Colonic mucosa (tissue), 4 donors: ENCODE measurements around the gene SH3YL1. TPM values are rescaled to one million over a fixed set of nuclear protein-coding genes. Genes with fewer than 3 reads are reported as not detected.

Experiments used
- DNase-seq: peaks from one replicate; pipeline ENCODE4 v3.0.0-alpha.2; 2020
- H3K27ac ChIP-seq: fragments of 200-600 bp; one replicate; pipeline ENCODE4 v1.8.0; 2021
- H3K27me3 ChIP-seq: fragments of 200-600 bp; one replicate; pipeline ENCODE4 v1.8.0; 2021
- H3K36me3 ChIP-seq: fragments of 200-600 bp; one replicate; pipeline ENCODE4 v1.8.0; 2021
- H3K4me1 ChIP-seq: fragments of 200-600 bp; one replicate; pipeline ENCODE4 v1.8.0; 2021; ENCODE audit warnings: mild to moderate bottlenecking
- H3K4me3 ChIP-seq: fragments of 200-600 bp; one replicate; pipeline ENCODE4 v1.8.0; 2021
- H3K9ac ChIP-seq, 2 donors: one replicate each; pipeline ENCODE4 v1.7.0; 2013; ENCODE audit warnings: control low read depth in 2 of 2, low read depth in 2 of 2, low read length in 2 of 2
- H3K9me3 ChIP-seq: fragments of 200-600 bp; one replicate; pipeline ENCODE4 v1.8.0; 2021
- intact Hi-C: fragments of 100-400 bp; cut with DNase I; formaldehyde crosslinking; loops from one replicate; pipeline ENCODE4 v1.14.1; 2022
- total RNA-seq, 2 donors: library from RNA; stranded (reverse); fragmentation: NEBNext Ultra II Directional in 1 of 2; extraction: Animal tissue kit (Norgen Biotek cat#: 25700) in 1 of 2; gene quantifications; one replicate each; pipeline ENCODE4 v1.2.1, GENCODE V29; 2021
- TF ChIP-seq, protein P1 (sequence below): fragments of 200-600 bp; IDR thresholded peaks from one replicate; pipeline ENCODE4 v1.8.0; 2022; ENCODE audit warnings: antibody characterized with exemption, mild to moderate bottlenecking
- donor health status: healthy.
- donor health status: DM: no; HTN: no; CAD: no.
- donor health status: DM: no; HTN: no; CAD: no.

The SH3YL1 gene, protein sequence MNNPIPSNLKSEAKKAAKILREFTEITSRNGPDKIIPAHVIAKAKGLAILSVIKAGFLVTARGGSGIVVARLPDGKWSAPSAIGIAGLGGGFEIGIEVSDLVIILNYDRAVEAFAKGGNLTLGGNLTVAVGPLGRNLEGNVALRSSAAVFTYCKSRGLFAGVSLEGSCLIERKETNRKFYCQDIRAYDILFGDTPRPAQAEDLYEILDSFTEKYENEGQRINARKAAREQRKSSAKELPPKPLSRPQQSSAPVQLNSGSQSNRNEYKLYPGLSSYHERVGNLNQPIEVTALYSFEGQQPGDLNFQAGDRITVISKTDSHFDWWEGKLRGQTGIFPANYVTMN
- total RNA-seq, result 100 to 1,000 TPM; 116 to 139 TPM

DNA sequence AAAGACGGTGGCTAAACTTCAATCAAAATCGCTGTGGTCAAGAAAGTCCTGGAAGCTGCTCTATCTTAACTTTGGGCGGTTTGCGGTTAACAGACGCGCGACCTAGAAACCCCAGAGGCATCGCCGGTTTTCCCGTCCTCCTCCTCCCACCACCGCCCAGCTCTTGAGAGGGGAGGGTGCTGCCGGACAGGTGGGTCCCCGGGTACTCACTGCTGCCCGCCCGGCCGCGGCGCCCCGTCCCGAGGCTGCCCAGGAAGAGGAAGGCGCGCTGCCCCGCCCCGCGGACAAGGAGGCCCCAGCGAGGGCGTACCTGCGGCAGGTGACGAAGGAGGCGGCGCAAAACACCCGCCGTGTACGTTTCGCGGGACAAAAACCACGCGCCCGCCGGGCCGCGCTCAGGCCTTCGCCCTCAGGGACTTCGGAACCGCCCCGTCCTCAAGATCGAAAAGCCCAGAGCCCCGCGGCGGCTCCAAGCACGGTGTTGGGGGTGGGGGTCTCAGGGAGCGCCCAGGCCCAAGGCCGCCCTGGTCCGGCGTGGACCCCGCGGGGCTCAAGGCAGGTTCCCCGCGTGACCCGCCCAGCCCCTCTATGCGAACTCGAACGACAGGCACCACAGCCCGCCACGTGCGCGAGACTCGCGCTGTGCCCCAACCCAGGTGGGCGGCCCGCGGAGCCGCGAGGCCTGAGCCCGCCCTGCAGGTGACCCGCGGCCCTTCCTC is at the start of gene SH3YL1:
Gene SH3YL1 (minus strand): TSS at position 259 of the 719 bp plus-strand sequence. CDS start 48 bp downstream, at position 211.
- Histone ChIP-seq H3K36me3 (no peaks in the 10 kb centered on the region), H3K27ac (peak within 1 kb of the TSS; percentile 89), H3K4me1 (no peaks in the 10 kb centered on the region), H3K27me3 (no peaks in the 10 kb centered on the region), H3K4me3 (peak within 1 kb of the TSS; percentile 95), H3K9ac (peak within 1 kb of the TSS; percentile 88 to 89), H3K9me3 (no peaks in the 10 kb centered on the region)
- intact Hi-C loops, result no loop called here
- TF ChIP-seq, protein P1, sequence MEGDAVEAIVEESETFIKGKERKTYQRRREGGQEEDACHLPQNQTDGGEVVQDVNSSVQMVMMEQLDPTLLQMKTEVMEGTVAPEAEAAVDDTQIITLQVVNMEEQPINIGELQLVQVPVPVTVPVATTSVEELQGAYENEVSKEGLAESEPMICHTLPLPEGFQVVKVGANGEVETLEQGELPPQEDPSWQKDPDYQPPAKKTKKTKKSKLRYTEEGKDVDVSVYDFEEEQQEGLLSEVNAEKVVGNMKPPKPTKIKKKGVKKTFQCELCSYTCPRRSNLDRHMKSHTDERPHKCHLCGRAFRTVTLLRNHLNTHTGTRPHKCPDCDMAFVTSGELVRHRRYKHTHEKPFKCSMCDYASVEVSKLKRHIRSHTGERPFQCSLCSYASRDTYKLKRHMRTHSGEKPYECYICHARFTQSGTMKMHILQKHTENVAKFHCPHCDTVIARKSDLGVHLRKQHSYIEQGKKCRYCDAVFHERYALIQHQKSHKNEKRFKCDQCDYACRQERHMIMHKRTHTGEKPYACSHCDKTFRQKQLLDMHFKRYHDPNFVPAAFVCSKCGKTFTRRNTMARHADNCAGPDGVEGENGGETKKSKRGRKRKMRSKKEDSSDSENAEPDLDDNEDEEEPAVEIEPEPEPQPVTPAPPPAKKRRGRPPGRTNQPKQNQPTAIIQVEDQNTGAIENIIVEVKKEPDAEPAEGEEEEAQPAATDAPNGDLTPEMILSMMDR, result no peak
- peak; percentile 88 for DNase-seq

DNA sequence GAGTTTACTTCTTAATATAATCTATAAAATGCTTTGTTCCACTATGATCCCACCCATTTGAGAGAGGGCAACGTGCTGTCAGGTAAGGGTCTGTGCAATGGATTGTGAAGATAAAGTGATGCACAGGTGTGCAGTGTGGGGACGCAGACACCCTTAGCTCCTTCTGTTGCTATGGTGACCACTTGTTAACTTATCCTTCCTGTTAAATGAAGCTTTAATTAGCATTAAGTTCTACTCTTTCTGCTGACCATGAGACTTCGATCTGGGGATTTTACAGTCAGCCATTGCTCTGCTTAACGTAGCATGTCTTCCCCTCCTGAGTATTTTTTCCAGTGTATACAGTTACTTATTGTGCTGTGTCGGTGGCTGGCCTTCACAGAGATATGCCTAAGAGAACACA is 47.2 kb upstream of the SH3YL1 start:
- intact Hi-C loops, result no loop called here
- no peaks in the 10 kb centered on the region for H3K9me3 ChIP-seq
- H3K4me1 ChIP-seq, result no peaks in the 10 kb centered on the region
- DNase-seq, result no peak
- no peak overlapping the region for H3K27ac ChIP-seq
- H3K36me3 ChIP-seq, result no peaks in the 10 kb centered on the region
- no peak overlapping the region for H3K9ac ChIP-seq
- no peaks in the 10 kb centered on the region for H3K27me3 ChIP-seq
- no peak overlapping the region for H3K4me3 ChIP-seq
- TF ChIP-seq, protein P1, result no peak

DNA sequence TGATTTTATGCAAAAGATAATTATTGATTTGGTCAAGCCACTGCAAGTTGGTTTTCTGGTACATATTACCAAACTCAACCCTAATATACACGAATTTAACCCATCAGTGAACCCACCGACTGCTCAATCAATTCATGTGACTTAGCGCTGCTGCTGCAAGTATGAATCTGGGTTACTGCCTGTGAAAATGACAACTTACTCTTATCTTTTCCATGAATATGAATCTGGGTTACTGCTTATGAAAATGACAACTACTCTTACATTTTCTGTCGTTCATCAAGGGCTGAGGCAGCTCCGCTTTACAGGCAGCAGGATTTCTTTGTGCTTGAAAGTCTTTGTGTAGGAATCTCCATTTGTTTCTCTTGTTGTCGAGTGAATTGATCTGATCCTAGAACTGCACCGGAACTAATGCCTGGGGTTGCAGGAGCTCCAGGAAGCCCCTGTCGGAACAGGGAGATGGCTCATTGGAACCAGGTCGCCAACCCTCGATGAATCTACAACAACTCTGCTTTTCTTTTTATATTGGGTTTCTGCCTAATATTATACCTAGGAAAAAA is 46.2 kb upstream of the SH3YL1 start:
- no peaks in the 10 kb centered on the region for H3K36me3 ChIP-seq
- no peak overlapping the region for H3K27ac ChIP-seq
- DNase-seq, result no peak
- H3K4me1 ChIP-seq, result no peaks in the 10 kb centered on the region
- H3K9me3 ChIP-seq, result no peaks in the 10 kb centered on the region
- TF ChIP-seq, protein P1, result no peak
- no peaks in the 10 kb centered on the region for H3K27me3 ChIP-seq
- no peak overlapping the region for H3K4me3 ChIP-seq
- no peak overlapping the region for H3K9ac ChIP-seq
- intact Hi-C loops, result no loop called here

DNA sequence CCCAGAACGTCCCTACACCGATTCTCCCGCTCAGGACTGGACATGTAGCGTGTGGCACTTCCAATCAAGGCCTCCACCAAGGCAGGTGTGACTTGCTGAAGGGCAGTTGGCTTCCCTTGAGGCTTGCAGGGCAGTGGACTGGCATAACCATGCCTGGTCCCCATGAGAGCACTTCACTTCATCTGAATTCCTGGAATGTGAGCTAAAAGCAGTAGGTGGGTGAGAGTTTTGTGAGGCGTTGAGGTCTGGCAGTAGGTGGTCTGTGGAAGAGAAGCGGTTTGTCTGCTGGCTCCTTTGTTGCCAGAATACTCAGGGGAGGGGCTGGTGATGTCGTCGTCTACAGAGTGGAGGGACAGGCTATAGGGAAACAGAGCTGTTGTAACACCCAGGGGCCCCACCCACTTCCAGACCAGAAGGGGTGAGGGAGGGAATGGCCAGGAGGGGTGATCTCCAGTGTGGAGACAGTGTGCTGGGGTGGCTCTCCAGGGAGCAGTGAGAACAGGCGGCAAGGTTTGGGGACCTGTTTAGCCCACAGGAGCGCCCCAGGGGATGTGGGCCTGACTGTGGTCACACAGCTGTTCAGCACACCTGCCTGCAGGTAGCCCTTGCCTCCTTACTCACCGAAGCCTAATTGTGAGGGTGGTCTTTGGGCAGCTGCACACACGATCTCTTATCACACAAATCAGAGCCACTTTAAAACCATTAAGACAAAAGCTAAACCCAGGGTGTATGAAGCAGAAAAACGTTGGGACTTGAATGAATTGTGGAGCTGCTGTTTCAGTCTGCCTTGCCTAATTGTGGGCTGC is 45.5 kb upstream of the SH3YL1 start:
- Histone ChIP-seq H3K4me1 (no peaks in the 10 kb centered on the region), H3K9me3 (no peaks in the 10 kb centered on the region), H3K27ac (no peak overlapping the region), H3K36me3 (no peaks in the 10 kb centered on the region), H3K9ac (no peak overlapping the region), H3K4me3 (no peak overlapping the region), H3K27me3 (no peaks in the 10 kb centered on the region)
- DNase-seq, result no peak
- TF ChIP-seq, protein P1, result no peak
- intact Hi-C loops, result no loop called here

DNA sequence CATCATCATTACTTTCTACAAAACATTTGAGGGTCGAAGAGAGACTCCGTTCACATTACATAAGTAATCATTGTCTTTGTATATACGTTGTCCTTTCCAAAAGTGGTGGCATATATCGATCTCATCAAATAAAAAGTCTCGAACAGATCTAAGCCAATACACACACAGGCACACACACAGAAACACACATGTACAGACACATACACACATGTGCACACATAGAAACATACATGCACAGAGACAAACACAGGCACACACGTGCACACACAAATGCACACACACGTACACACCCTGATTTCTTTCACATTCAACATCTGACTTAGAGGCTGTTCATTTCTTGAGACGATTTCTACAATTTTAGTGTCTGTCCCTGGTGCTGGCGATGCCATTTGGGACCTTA is 41.5 kb upstream of the SH3YL1 start:
- H3K9ac ChIP-seq, result no peak overlapping the region
- H3K4me3 ChIP-seq, result no peak overlapping the region
- H3K27me3 ChIP-seq, result no peaks in the 10 kb centered on the region
- no peaks in the 10 kb centered on the region for H3K9me3 ChIP-seq
- TF ChIP-seq, protein P1, result no peak
- intact Hi-C loops, result no loop called here
- no peak overlapping the region for H3K27ac ChIP-seq
- H3K36me3 ChIP-seq, result no peaks in the 10 kb centered on the region
- no peak for DNase-seq
- H3K4me1 ChIP-seq, result no peaks in the 10 kb centered on the region
